Neural cell (in vitro differentiated cells): ENCODE data around the gene NTHL1.

Experiments
- EP300 ChIP-seq: fragments of 450-650 bp; conservative IDR thresholded peaks from 2 replicates; pipeline ENCODE4 v1.6.1; 2014; ENCODE audit warnings: antibody characterized with exemption, mild to moderate bottlenecking, moderate library complexity; ENCODE audit not compliant: poor library complexity, severe bottlenecking
- EZH2 ChIP-seq: fragments of 200-600, 300-800 bp; shearing (Covaris generic), sonication (generic); IDR thresholded peaks from 2 replicates; pipeline ENCODE4 v1.6.1; 2014; ENCODE audit warnings: antibody characterized with exemption, low read length, borderline replicate concordance, mild to moderate bottlenecking; ENCODE audit not compliant: insufficient read depth, poor library complexity, severe bottlenecking
- MXI1 ChIP-seq: fragments of 450-650 bp; conservative IDR thresholded peaks from 2 replicates; pipeline ENCODE4 v1.6.1; 2014; ENCODE audit warnings: antibody characterized with exemption, mild to moderate bottlenecking; ENCODE audit not compliant: poor library complexity, severe bottlenecking
- RAD21 ChIP-seq: fragments of 450-650 bp; conservative IDR thresholded peaks from 2 replicates; pipeline ENCODE4 v1.6.1; 2014; ENCODE audit warnings: antibody characterized with exemption, mild to moderate bottlenecking, moderate library complexity
- TF ChIP-seq, protein P1 (sequence below): fragments of 450-650 bp; IDR thresholded peaks from 2 replicates; pipeline ENCODE4 v1.5.1; 2014; ENCODE audit warnings: antibody characterized with exemption, mild to moderate bottlenecking, moderate library complexity; ENCODE audit not compliant: poor library complexity, severe bottlenecking

DNA sequence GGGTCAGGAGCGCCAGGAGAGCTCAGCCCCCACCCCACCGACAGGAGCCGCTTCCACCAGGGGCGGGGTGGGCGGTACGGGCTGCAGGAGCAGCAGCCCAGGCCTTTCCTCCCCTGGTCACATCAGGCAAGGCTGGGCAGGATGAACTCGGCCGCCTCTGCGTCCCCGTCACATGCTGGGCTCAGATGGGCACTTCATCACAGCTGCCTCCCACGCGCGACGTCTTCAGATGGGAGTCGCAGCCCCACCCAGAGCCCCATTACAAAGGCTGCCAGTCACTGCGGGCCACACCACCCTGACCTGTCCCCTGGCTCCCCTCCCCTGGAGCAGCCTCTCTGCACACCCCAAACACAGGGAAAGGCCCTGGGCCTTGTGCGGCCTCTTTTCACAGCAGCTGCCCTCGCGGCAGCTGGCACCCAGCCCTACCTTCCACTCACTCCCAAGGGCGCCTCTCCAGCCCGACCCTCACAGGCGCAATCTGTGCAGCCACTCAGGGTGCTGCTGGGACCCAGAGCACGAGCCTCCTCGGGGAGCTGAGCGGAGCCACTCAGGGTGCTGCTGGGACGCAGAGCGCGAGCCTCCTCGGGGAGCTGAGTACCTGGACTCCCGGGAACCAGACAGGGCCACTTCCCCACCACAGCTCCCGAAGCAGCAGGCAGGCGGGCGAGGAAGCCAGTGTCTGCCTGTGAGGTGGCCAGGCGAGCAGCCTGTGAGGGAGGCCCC, 42.7 kb downstream of the NTHL1 start:
- TF ChIP-seq MXI1: no peak
- no peak for TF ChIP-seq EZH2
- TF ChIP-seq EP300: no peak
- TF ChIP-seq, protein P1, sequence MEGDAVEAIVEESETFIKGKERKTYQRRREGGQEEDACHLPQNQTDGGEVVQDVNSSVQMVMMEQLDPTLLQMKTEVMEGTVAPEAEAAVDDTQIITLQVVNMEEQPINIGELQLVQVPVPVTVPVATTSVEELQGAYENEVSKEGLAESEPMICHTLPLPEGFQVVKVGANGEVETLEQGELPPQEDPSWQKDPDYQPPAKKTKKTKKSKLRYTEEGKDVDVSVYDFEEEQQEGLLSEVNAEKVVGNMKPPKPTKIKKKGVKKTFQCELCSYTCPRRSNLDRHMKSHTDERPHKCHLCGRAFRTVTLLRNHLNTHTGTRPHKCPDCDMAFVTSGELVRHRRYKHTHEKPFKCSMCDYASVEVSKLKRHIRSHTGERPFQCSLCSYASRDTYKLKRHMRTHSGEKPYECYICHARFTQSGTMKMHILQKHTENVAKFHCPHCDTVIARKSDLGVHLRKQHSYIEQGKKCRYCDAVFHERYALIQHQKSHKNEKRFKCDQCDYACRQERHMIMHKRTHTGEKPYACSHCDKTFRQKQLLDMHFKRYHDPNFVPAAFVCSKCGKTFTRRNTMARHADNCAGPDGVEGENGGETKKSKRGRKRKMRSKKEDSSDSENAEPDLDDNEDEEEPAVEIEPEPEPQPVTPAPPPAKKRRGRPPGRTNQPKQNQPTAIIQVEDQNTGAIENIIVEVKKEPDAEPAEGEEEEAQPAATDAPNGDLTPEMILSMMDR: no peak
- TF ChIP-seq RAD21: no peak
